OCI-LY7 (cell line): ENCODE measurements around the gene IDI2. TPM values are rescaled to one million over a fixed set of nuclear protein-coding genes. Genes with fewer than 3 reads are reported as not detected.
"Not testable (repeated sequence)": the region's sequence is repeated elsewhere in the genome, so short reads cannot be mapped to it uniquely, and the experiment has no call there.

Experiments used
- BruUV-seq: library from RNA; stranded (reverse); fragments of 400-500 nt; replicated peaks from 2 replicates; lab custom pipeline; 2021; lab: Mats Ljungman, UMichigan
- CTCF ChIA-PET: fragments of 300-600 bp; sonication (Branson Sonifier 250); formaldehyde crosslinking; loops from one replicate; lab custom pipeline; 2022; ENCODE audit warnings: antibody characterized with exemption; ENCODE audit not compliant: unreplicated experiment; lab: Charles Lee
- POLR2A ChIA-PET: fragments of 300-600 bp; sonication (Branson Sonifier 250); formaldehyde crosslinking; loops from one replicate; lab custom pipeline; 2022; ENCODE audit warnings: antibody characterized with exemption; lab: Charles Lee
- DNase-seq: peaks from one replicate; pipeline ENCODE4 v3.0.0-alpha.2; 2015; ENCODE audit warnings: low spot score
- H2AFZ ChIP-seq: fragments of 200-600 bp; sonication (generic), shearing (Covaris generic); 2 replicates; pipeline ENCODE4 v1.6.1; 2014; ENCODE audit warnings: mild to moderate bottlenecking, antibody characterized with exemption, low read length, moderate library complexity
- H3K27ac ChIP-seq: fragments of 200-600 bp; sonication (generic); 2 replicates; pipeline ENCODE4 v1.5.1; 2014; ENCODE audit warnings: mixed run types, low read depth, mild to moderate bottlenecking, moderate library complexity, low read length, inconsistent platforms; ENCODE audit not compliant: poor library complexity, severe bottlenecking
- H3K36me3 ChIP-seq: fragments of 200-600 bp; sonication (generic); 2 replicates; pipeline ENCODE4 v1.6.1; 2014; ENCODE audit warnings: mild to moderate bottlenecking, antibody characterized with exemption, low read length, moderate library complexity, mixed read lengths; ENCODE audit not compliant: insufficient read depth
- H3K4me1 ChIP-seq: fragments of 200-600 bp; sonication (generic); 2 replicates; pipeline ENCODE4 v1.5.1; 2014; ENCODE audit warnings: mild to moderate bottlenecking, low read length; ENCODE audit not compliant: insufficient read depth, poor library complexity, severe bottlenecking
- H3K4me2 ChIP-seq: fragments of 200-600 bp; sonication (generic); 2 replicates; pipeline ENCODE4 v1.6.1; 2014; ENCODE audit warnings: mild to moderate bottlenecking, low read length
- H3K4me3 ChIP-seq: fragments of 200-600 bp; sonication (generic); 2 replicates; pipeline ENCODE4 v1.5.1; 2014; ENCODE audit warnings: mild to moderate bottlenecking, low read depth, low read length; ENCODE audit not compliant: poor library complexity, severe bottlenecking
- H3K79me2 ChIP-seq: fragments of 200-600 bp; sonication (generic); 2 replicates; pipeline ENCODE4 v1.6.1; 2016; ENCODE audit warnings: low read depth, mild to moderate bottlenecking, low read length, moderate library complexity, mixed read lengths; ENCODE audit not compliant: insufficient read depth
- H3K9me2 ChIP-seq: fragments of 200-600 bp; sonication (generic); 2 replicates; pipeline ENCODE4 v1.6.1; 2016; ENCODE audit warnings: mild to moderate bottlenecking, low read length, mixed read lengths; ENCODE audit not compliant: insufficient read depth
- H3K9me3 ChIP-seq: fragments of 200-600 bp; sonication (generic); 2 replicates; pipeline ENCODE4 v1.6.1; 2014; ENCODE audit warnings: mild to moderate bottlenecking, mixed run types, low read length, mixed read lengths
- H4K20me1 ChIP-seq: fragments of 200-600 bp; sonication (generic); 2 replicates; pipeline ENCODE4 v1.6.1; 2014; ENCODE audit warnings: mild to moderate bottlenecking, antibody characterized with exemption, low read length, moderate library complexity, mixed read lengths; ENCODE audit not compliant: insufficient read depth
- CTCF ChIP-seq: fragments of 200-600 bp; sonication (generic); conservative IDR thresholded peaks from 2 replicates; pipeline ENCODE4 v1.5.1; 2014; ENCODE audit warnings: mild to moderate bottlenecking, antibody characterized with exemption, low read length, moderate library complexity, mixed read lengths
- EZH2phosphoT487 ChIP-seq: fragments of 200-600 bp; sonication (generic); IDR thresholded peaks from 2 replicates; pipeline ENCODE4 v1.6.1; 2018; ENCODE audit warnings: low read depth, borderline replicate concordance, mild to moderate bottlenecking, mixed run types, antibody characterized with exemption, low read length, moderate library complexity, mixed read lengths
- intact Hi-C: fragments of 100-400 bp; cut with micrococcal nuclease; formaldehyde crosslinking; loops from one replicate; pipeline ENCODE4 v1.10.0; 2022; ENCODE audit not compliant: unreplicated experiment
- total RNA-seq, 2 experiments: library from RNA; depleted of rRNA in 1 of 2; stranded (reverse); fragments of >200 nt in 1 of 2; shearing (Covaris generic) in 1 of 2; gene quantifications; 2 replicates each; pipeline ENCODE4 v1.2.3, GENCODE V29; 2014 to 2022

The IDI2 gene
- total RNA-seq, 2 experiments from 2014 or later, result not detected

GRCh38 chr10:1011696-1012095 lies 14.0 kb downstream of the IDI2 start:
- DNase-seq, result no peak
- ChIA-PET POLR2A (interaction anchor here (0.7 kb wide), 1 partner anchor 10 kb away, joined by 3 read pairs; no protein-coding TSS in a partner anchor), CTCF (no interaction called here)
- Histone ChIP-seq H3K9me3 (no peaks in the 10 kb centered on the region), H2AFZ (no peak overlapping the region), H3K27ac (no peak overlapping the region), H3K36me3 (peaks cover 98% of the 10 kb centered on the region), H4K20me1 (no peaks in the 10 kb centered on the region), H3K4me3 (no peak overlapping the region), H3K79me2 (no peaks in the 10 kb centered on the region), H3K4me1 (no peaks in the 10 kb centered on the region), H3K4me2 (no peak overlapping the region), H3K9me2 (no peaks in the 10 kb centered on the region)
- BruUV-seq, result no TSS peak
- TF ChIP-seq CTCF (no peak), EZH2phosphoT487 (no peak)
- intact Hi-C loops, result no loop called here

GRCh38 chr10:1010703-1011102 lies 15.0 kb downstream of the IDI2 start:
- DNase-seq, result no peak
- no TSS peak for BruUV-seq
- H3K4me3 ChIP-seq, result no peak overlapping the region
- H3K4me1 ChIP-seq, result no peaks in the 10 kb centered on the region
- TF ChIP-seq EZH2phosphoT487 (no peak), CTCF (no peak)
- no peak overlapping the region for H3K4me2 ChIP-seq
- no peaks in the 10 kb centered on the region for H3K79me2 ChIP-seq
- no peaks in the 10 kb centered on the region for H3K9me2 ChIP-seq
- intact Hi-C loops, result no loop called here
- H2AFZ ChIP-seq, result no peak overlapping the region
- no peaks in the 10 kb centered on the region for H3K9me3 ChIP-seq
- no peaks in the 10 kb centered on the region for H4K20me1 ChIP-seq
- POLR2A ChIA-PET, result no interaction called here
- H3K27ac ChIP-seq, result no peak overlapping the region
- CTCF ChIA-PET, result no interaction called here
- H3K36me3 ChIP-seq, result peaks cover 98% of the 10 kb centered on the region

- POLR2A ChIA-PET, H3K4me3 ChIP-seq, intact Hi-C loops, H3K4me2 ChIP-seq, DNase-seq, H3K27ac ChIP-seq, CTCF ChIA-PET, BruUV-seq, H3K9me2 ChIP-seq, H2AFZ ChIP-seq, H3K4me1 ChIP-seq, H3K9me3 ChIP-seq, H4K20me1 ChIP-seq, H3K79me2 ChIP-seq: not testable (repeated sequence)
- peaks cover 98% of the 10 kb centered on the region for H3K36me3 ChIP-seq
Measured at GRCh38 chr10:1009947-1010346, 15.7 kb downstream of the IDI2 start.
